Myocyte (in vitro differentiated cells): ENCODE measurements around the gene PODXL2. TPM values are rescaled to one million over a fixed set of nuclear protein-coding genes. Genes with fewer than 3 reads are reported as not detected.
A peak's percentile ranks its signal among the peaks of the same experiment; 100 is the strongest.
"Not testable (repeated sequence)": the region's sequence is repeated elsewhere in the genome, so short reads cannot be mapped to it uniquely, and the experiment has no call there.

ENCODE experiments used
- DNase-seq: peaks from one replicate; pipeline ENCODE4 v3.0.0-alpha.2; 2012; ENCODE audit warnings: low read depth
- total RNA-seq: library from RNA; depleted of rRNA; stranded (reverse); fragments of >200 nt; gene quantifications from 2 replicates; pipeline ENCODE4 v1.2.3, GENCODE V29; 2014

PODXL2 gene
- total RNA-seq, 1 donor from 2014 or later: 4.8 TPM

DNA sequence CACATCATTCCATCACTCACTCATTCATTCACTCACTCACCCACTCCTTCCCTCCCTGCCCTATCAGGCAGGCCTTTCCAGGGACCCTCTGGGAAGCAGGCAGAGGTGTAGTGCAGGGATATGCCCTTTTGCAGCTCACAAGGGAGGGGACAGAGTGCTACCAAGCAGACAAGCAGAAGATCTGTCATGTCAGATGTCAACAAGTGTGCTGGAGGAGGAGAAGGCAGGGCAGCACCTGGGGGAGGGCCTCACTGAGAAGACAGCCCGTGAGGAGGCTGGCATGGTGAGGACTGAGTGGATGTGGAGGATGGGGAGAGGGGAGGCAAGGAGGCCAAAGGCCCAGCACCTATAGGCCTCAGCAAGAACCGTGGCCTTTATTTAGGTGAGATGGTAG is 59.0 kb downstream of the PODXL2 start:
- DNase-seq: no peak

GRCh38 chr3:127688416-127689265 is 59.7 kb downstream of the PODXL2 start:
- peak; percentile 96 for DNase-seq

- no peak for DNase-seq
Measured at GRCh38 chr3:127689266-127689860, 60.4 kb downstream of the PODXL2 start.

GRCh38 chr3:127690106-127690505 is 61.1 kb downstream of the PODXL2 start:
- DNase-seq: peak; percentile 61

DNA sequence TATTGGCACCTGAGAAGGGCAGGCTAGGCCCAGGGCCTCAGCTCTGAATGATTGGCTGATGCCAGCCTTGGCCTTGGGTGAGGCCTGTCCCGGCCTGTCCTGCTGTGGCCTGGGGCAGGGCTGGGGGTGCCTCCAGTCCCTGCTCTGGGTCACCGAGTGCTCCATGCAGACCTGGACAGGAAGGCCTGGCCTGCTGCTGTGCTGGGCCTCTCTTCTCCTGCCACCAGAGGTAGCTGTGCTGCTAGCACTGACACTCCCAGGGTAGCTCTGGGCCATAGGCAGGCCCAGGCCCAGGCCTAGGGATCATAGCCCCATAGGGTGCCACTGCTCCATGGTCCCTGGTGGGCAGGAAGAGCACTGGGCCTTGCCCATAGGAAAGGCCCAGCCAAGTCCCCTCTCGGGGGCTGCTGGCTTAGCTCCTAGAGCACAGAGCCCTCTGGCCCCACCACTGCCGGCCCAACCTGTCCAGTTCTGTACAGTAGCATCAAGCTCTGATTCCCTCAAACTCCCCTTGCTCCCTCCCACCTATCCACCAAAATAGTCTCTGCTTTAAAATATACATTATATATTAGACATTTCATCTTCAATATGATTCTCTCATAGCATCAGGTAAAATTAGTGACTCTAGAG is 62.0 kb downstream of the PODXL2 start:
- DNase-seq: peak; percentile 70

DNA sequence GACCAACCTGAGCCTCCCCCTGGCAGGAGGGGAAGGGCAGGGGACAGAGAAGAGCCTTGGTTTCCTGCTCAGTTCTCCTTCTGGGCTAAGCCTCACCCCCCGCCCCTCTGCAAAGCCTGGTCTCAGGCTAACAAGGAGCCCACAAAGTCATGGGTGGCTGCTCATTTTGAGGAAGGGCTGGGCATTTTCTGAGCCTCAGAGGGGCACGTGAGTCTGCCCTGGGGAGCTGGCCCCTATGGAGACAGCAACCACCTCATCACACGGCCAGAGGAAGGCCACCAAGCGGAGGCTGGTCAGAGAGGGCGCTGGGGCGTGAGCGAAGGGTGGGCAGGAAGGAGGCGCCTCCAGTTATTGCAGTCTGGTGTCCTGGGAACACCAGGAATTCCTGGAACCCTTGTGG is 62.5 kb downstream of the PODXL2 start:
- peak; percentile 41 for DNase-seq

DNA sequence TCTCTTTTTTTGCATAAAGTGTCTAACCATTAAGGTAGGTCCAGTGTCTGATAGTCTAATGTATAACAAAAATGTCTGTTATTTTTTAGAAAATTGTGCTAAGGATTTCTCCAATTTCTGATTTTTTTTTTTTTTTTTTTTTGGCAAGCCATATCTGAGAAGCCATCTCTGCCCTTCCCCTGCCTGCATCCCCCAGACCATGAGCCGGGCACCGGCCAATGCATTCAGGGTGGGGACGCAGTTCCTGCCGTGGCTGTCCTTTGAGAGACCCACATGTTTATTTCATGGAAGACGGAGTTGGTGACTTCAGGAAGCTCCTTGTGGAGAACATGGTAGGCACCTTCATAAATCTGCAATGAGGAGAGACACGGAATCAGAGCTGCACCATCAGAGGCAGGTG is 63.0 kb downstream of the PODXL2 start:
- no peak for DNase-seq

GRCh38 chr3:127692501-127693335 is 63.7 kb downstream of the PODXL2 start:
- no peak for DNase-seq

GRCh38 chr3:127693336-127693843 is 64.4 kb downstream of the PODXL2 start:
- no peak for DNase-seq

DNA sequence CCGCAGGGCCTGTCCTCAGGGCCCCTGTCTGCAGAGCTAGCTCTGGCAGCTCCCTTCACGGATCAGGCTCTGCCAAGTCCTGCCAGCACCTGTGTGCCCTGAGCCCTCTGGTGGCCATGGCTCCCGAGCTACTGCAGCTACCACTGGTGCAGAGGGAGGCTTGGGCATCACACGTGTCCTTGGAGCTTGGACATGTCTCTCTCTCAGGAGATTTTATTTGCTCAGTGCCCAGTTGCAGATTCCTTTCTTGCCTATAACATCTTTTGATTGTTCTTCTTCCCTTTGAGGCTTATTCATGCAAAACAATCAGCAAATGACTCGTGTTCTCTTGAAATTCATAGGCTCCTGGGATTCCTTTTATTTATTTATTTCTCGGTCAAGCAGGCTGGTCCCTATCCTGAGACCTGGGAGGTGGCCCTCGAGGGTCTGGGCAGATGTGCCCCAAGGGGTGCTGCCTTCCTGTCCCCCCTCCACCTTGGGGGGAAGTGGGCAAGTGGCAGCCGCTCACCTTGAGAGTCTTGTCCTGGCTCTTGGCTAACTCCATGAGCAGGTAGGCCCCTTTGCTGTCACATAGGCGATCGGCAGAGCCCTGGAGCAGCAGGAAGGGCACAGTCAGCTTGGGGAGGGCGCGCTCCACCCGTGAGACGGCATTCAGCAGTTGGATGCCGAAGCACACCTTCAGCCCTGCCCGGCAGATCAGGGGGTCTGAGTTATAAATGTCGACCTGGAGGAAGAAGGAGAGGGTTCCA is 65.7 kb downstream of the PODXL2 start:
- DNase-seq: peak; percentile 72

GRCh38 chr3:127697551-127698240 is 68.7 kb downstream of the PODXL2 start:
- peak; percentile 56 for DNase-seq

GRCh38 chr3:127698286-127698685 is 69.3 kb downstream of the PODXL2 start:
- no peak for DNase-seq

GRCh38 chr3:127698691-127699415 is 69.9 kb downstream of the PODXL2 start:
- no peak for DNase-seq

DNA sequence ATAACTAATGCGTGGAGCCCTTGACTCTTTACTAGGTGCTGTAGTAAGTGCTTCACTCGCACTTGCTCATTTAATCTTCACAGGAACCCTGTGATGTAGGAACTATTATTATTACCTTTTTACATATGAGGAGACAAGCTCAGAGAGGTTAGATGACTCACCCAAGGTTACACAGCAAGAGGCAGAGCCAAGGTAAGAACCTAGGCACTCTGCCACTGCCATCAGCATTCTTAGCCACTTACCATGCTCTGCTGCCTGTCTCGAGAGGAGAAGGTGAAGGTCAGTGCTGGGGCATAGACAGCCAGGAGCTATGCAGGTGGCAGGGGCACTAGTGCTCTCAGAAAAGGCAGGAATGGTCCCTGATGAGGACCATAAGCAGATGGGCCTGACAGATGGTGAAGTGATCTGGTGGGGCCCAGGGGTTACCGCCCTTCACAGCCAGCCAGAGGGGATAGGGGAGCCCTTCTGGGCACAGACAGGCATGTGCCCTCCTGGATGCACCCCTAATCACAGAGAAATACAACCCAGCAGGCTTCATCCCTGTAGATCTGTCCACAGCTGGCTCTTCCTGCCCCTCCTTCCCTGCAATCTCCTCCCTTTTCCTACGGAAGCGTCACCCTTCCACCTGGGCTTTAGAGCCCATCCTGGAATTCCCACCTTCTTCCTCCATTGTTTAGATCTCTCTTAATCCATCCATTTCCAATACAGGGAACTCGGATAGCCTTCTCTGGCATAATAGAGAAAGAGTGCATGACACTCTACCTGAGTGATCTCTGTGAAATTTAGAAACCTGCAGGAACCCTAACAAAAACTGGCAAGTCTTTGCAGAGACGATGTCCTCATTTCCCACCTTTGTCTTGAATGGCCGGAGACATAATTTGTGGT is 70.7 kb downstream of the PODXL2 start:
- no peak for DNase-seq

GRCh38 chr3:127700406-127700805 is 71.4 kb downstream of the PODXL2 start:
- DNase-seq: no peak

- DNase-seq: peak; percentile 39
Measured at GRCh38 chr3:127701280-127701911, 72.4 kb downstream of the PODXL2 start.

GRCh38 chr3:127702151-127702578 is 73.2 kb downstream of the PODXL2 start:
- DNase-seq: peak; percentile 57

GRCh38 chr3:127704840-127705239 is 75.9 kb downstream of the PODXL2 start:
- not testable (repeated sequence) for DNase-seq
